Prostate gland (tissue), 2 donors: ENCODE data around the gene TSHZ2.

Experiments
- POLR2A ChIP-seq: fragments of 450-650 bp; IDR thresholded peaks from one replicate; pipeline ENCODE4 v1.6.1; 2016; ENCODE audit warnings: antibody characterized with exemption, mild to moderate bottlenecking
- POLR2AphosphoS5 ChIP-seq: sonication (generic); formaldehyde crosslinking; IDR thresholded peaks from one replicate; pipeline ENCODE4 v1.6.1; 2017; ENCODE audit warnings: antibody characterized with exemption
- TF ChIP-seq, protein P1 (sequence below), 4 experiments: fragments of 200-600 bp in 2 of 4; fragments of 450-650 bp in 2 of 4; sonication (generic) in 2 of 4; IDR thresholded peaks; 1 replicate in 3 of 4; 2 replicates in 1 of 4; pipeline ENCODE4 v1.5.1; 2016 to 2019; ENCODE audit warnings: antibody characterized with exemption in 4 of 4, mild to moderate bottlenecking in 2 of 4, moderate library complexity in 2 of 4

DNA sequence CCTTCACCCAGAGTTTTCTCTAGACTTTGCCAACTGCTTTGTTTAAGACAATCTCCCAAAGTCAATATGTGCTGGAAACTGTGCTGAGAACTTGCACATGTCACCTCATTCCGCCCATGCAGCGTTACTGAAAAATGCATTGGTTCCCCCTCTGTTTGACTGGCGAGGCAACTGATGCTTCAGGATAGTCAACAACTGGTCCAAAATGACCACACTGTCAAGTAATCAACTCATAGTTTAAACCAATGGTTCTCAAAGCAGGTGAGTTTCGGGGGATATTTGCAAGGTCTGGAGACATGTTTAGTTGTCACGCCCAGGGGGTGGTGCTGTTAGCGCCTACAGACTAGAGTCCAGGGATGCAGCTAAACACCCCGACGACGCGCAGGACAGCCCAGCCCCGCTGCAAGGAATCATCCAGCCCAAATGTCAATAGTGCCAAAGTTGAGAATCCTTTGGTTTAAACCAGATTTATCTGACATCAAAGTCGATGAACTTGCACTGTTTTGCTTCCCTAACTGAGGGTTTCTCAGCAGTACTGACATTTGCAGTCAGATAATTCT is 451.5 kb downstream of the TSHZ2 start:
- TF ChIP-seq, protein P1, sequence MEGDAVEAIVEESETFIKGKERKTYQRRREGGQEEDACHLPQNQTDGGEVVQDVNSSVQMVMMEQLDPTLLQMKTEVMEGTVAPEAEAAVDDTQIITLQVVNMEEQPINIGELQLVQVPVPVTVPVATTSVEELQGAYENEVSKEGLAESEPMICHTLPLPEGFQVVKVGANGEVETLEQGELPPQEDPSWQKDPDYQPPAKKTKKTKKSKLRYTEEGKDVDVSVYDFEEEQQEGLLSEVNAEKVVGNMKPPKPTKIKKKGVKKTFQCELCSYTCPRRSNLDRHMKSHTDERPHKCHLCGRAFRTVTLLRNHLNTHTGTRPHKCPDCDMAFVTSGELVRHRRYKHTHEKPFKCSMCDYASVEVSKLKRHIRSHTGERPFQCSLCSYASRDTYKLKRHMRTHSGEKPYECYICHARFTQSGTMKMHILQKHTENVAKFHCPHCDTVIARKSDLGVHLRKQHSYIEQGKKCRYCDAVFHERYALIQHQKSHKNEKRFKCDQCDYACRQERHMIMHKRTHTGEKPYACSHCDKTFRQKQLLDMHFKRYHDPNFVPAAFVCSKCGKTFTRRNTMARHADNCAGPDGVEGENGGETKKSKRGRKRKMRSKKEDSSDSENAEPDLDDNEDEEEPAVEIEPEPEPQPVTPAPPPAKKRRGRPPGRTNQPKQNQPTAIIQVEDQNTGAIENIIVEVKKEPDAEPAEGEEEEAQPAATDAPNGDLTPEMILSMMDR (IDR thresholded peaks at IDR 0.05) = no peak
- no peak for TF ChIP-seq POLR2A
- no peak for TF ChIP-seq POLR2AphosphoS5
